Activated CD4-positive, alpha-beta T cell treated with anti-CD3 and anti-CD28 coated beads, Interleukin-2, amount 10 ng/mL, durations not matched to agents 7 days and 5 days (primary cell): Measurements from ENCODE around the gene NPR1. TPM values are rescaled to one million over a fixed set of nuclear protein-coding genes. Genes with fewer than 3 reads are reported as not detected.
A peak's percentile ranks its signal among the peaks of the same experiment; 100 is the strongest.
"Not testable (repeated sequence)": the region's sequence is repeated elsewhere in the genome, so short reads cannot be mapped to it uniquely, and the experiment has no call there.

ENCODE experiments used
- CTCF ChIA-PET: fragments of 350-600 bp; sonication (Branson Sonifier 250); formaldehyde crosslinking; loops from one replicate; lab custom pipeline; 2021; ENCODE audit warnings: antibody characterized with exemption; lab: Charles Lee
- POLR2A ChIA-PET: fragments of 350-600 bp; sonication (Branson Sonifier 250); formaldehyde crosslinking; loops from one replicate; lab custom pipeline; 2021; ENCODE audit warnings: antibody characterized with exemption; lab: Charles Lee
- DNase-seq: peaks from one replicate; pipeline ENCODE4 v3.0.0-alpha.2; 2020
- H3K27ac Mint-ChIP-seq: one replicate; pipeline ENCODE4 v1.8.0; 2021; ENCODE audit warnings: mild to moderate bottlenecking, moderate library complexity, mixed read lengths
- H3K27me3 Mint-ChIP-seq: one replicate; pipeline ENCODE4 v1.8.0; 2021; ENCODE audit warnings: mixed read lengths
- H3K36me3 Mint-ChIP-seq: one replicate; pipeline ENCODE4 v1.8.0; 2021; ENCODE audit warnings: low read depth, mixed read lengths
- H3K4me1 Mint-ChIP-seq: one replicate; pipeline ENCODE4 v1.8.0; 2021; ENCODE audit warnings: mixed read lengths
- H3K4me3 Mint-ChIP-seq: one replicate; pipeline ENCODE4 v1.8.0; 2021; ENCODE audit warnings: mild to moderate bottlenecking, moderate library complexity, mixed read lengths
- H3K9me3 Mint-ChIP-seq: one replicate; pipeline ENCODE4 v1.8.0; 2021; ENCODE audit warnings: mixed read lengths
- total RNA-seq, 2 experiments: library from RNA; stranded (reverse); gene quantifications; one replicate each; pipeline ENCODE4 v1.2.3, GENCODE V29; 2021

NPR1 gene
- total RNA-seq, 2 experiments from 2014 or later = not detected

GRCh38 chr1:153640213-153640612 is 38.3 kb upstream of the NPR1 start:
- H3K4me3 Mint-ChIP-seq, H3K27me3 Mint-ChIP-seq, DNase-seq, H3K27ac Mint-ChIP-seq, POLR2A ChIA-PET, H3K9me3 Mint-ChIP-seq: not testable (repeated sequence)
- Mint-ChIP-seq H3K36me3 (peaks cover 79% of the 10 kb centered on the region), H3K4me1 (peaks cover 45% of the 10 kb centered on the region)
- CTCF ChIA-PET = interaction anchor here (0.6 to 2.7 kb wide), 3 partner anchors 12 to 37 kb away, joined by 3 to 7 read pairs (median 5); partner anchors contain the start of gene S100A13

DNA sequence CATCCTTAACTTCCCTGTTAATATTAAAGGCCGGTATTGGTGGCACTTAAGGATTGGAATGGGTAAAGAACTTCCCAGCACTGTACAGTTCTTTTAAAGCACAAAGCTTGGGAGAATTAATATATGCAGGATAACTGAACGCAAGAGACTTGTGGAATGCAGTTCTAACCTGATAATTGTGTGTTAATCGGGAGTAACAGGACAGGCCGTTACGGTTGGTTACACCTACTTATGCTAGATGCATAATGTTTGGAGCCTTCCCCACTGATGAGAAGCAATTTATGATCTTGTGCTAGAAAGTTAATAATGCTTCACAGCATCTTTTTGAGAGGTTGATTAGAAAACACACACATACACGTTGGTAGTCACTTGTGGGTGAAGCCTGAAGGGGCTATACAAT is 37.6 kb upstream of the NPR1 start:
- Mint-ChIP-seq H3K4me3 (no peak overlapping the region), H3K27ac (no peak overlapping the region), H3K36me3 (peaks cover 83% of the 10 kb centered on the region), H3K9me3 (no peaks in the 10 kb centered on the region), H3K4me1 (peaks cover 48% of the 10 kb centered on the region), H3K27me3 (no peaks in the 10 kb centered on the region)
- no peak for DNase-seq
- CTCF ChIA-PET = interaction anchor here (1.1 to 2.7 kb wide), 2 partner anchors 11 to 130 kb away, joined by 6 to 7 read pairs; no protein-coding TSS in a partner anchor
- POLR2A ChIA-PET = no interaction called here

DNA sequence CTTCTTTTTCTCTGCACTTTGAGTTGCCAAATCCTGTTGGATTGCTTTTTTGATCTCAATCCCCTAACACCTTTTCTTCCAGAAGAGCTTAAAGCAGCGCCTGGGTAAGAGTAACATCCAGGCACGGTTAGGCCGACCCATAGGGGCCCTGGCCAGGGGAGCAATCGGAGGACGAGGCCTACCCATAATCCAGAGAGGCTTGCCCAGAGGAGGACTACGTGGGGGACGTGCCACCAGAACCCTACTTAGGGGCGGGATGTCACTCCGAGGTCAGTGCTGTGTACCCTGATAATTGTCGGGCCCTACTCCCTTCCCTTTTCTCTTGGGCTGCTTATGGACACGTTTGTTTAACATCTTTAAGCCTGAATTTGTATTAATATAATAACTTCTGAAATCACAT is 36.3 kb upstream of the NPR1 start:
- Mint-ChIP-seq H3K4me3 (no peak overlapping the region), H3K4me1 (peaks cover 49% of the 10 kb centered on the region), H3K27me3 (no peaks in the 10 kb centered on the region), H3K27ac (no peak overlapping the region), H3K9me3 (no peaks in the 10 kb centered on the region), H3K36me3 (peaks cover 83% of the 10 kb centered on the region)
- no peak for DNase-seq
- ChIA-PET POLR2A (no interaction called here), CTCF (interaction anchor here (1.1 kb wide), 1 partner anchor 131 kb away, joined by 6 read pairs; no protein-coding TSS in a partner anchor)

- H3K4me1 Mint-ChIP-seq = peaks cover 50% of the 10 kb centered on the region
- H3K27me3 Mint-ChIP-seq = no peaks in the 10 kb centered on the region
- no peak for DNase-seq
- H3K27ac Mint-ChIP-seq = no peak overlapping the region
- H3K36me3 Mint-ChIP-seq = peaks cover 82% of the 10 kb centered on the region
- ChIA-PET CTCF (interaction anchor here (1.2 to 2.1 kb wide), 5 partner anchors 9 to 111 kb away, joined by 3 to 8 read pairs (median 5); partner anchors contain the start of genes CHTOP and S100A1), POLR2A (interaction anchor here (1.8 kb wide), 1 partner anchor 9 kb away, joined by 5 read pairs; the partner anchor contains the start of gene CHTOP)
- no peaks in the 10 kb centered on the region for H3K9me3 Mint-ChIP-seq
- H3K4me3 Mint-ChIP-seq = no peak overlapping the region
Observed at GRCh38 chr1:153643100-153643499, 35.4 kb upstream of the NPR1 start.

DNA sequence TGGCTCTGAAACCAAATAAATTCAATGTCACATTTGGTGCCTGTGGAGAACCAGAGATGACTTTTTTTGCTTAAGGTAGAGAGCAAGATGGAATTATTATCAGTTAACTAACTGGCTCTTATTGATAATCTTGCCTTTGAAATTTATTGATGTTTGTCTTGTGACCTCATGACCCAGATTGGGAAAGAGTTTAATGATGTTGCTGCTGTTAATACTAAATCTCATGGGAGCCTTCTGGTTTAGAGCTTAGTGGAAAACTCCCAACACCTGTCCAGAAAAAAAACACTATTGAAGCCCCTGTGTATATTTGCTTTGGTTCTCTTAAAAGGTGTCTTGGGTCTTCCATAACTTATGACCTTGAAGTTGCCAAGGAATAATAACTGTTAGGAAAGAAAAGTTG is 34.7 kb upstream of the NPR1 start:
- Mint-ChIP-seq H3K36me3 (peaks cover 76% of the 10 kb centered on the region), H3K27me3 (no peaks in the 10 kb centered on the region), H3K27ac (no peak overlapping the region), H3K4me3 (no peak overlapping the region), H3K9me3 (no peaks in the 10 kb centered on the region), H3K4me1 (peaks cover 53% of the 10 kb centered on the region)
- ChIA-PET CTCF (interaction anchor here (0.5 to 2.1 kb wide), 6 partner anchors 9 to 499 kb away, joined by 3 to 8 read pairs (median 4); partner anchors contain the start of genes CHTOP and S100A1), POLR2A (interaction anchor here (1.8 kb wide), 1 partner anchor 10 kb away, joined by 5 read pairs; the partner anchor contains the start of gene CHTOP)
- no peak for DNase-seq

DNA sequence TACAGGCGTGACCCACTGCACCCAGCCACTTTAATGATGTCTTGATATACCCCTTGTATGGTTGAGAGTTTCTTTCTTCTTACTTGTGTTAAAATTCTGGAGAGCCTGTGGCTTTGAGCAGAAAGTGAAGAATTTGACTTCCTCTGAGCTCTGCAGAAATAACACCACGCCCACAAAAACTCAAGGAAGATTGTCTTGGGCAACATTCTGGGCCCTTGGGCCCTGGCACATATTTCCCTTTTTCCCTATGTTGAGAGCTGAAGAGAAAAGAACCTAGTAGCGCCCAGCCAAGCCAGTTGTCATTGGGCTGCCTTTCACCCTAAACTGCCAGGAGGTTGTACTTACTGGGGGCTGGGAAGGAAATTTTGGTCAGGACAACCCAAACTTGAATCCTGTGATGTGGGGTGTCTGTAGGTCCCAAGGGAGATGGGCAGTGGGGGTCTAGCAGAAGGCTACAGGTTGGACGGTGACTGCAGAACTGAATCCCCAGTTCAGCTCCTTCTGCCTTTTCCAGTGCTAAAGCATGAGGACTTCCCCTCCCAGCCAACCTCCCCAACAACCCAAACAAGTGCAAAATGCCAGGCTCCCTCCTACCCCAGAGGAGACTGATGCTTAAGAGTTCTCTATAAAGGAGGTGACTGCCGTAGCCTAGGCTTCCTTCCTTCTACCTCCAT is 31.7 kb upstream of the NPR1 start:
- Mint-ChIP-seq H3K9me3 (no peaks in the 10 kb centered on the region), H3K36me3 (peaks cover 58% of the 10 kb centered on the region), H3K27ac (peak overlapping the region; percentile 43), H3K4me3 (no peak overlapping the region), H3K27me3 (no peaks in the 10 kb centered on the region), H3K4me1 (peaks cover 61% of the 10 kb centered on the region)
- DNase-seq = no peak
- ChIA-PET POLR2A (no interaction called here), CTCF (interaction anchor here (1.0 to 2.3 kb wide), 2 partner anchors 10 to 11 kb away, joined by 3 to 6 read pairs; no protein-coding TSS in a partner anchor)

DNA sequence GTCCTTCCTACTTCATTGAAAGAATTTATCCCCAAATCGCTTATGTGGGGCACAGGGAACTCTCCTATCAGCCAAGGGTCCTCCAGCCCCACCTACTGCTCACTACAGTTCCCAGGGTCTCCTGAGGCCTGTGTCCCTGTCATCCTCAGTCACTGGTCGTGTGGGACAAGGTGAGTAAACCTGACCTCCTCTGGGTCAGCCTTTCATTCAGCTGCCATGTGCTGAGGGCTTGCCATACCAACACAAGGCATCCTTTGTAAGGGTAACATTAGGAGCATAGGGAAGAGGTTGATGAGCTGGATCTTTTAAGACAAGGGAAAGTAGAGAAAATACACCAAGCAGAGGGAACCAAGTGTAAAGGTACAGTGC is 31.2 kb upstream of the NPR1 start:
- Mint-ChIP-seq H3K4me3 (no peak overlapping the region), H3K4me1 (peaks cover 59% of the 10 kb centered on the region), H3K9me3 (no peaks in the 10 kb centered on the region), H3K36me3 (peaks cover 52% of the 10 kb centered on the region), H3K27me3 (no peaks in the 10 kb centered on the region), H3K27ac (no peak overlapping the region)
- CTCF ChIA-PET = interaction anchor here (1.0 to 2.3 kb wide), 2 partner anchors 9 to 12 kb away, joined by 3 to 6 read pairs; no protein-coding TSS in a partner anchor
- POLR2A ChIA-PET = interaction anchor here (0.6 to 1.9 kb wide), 2 partner anchors 14 to 258 kb away, joined by 3 to 7 read pairs; partner anchors contain the start of gene CHTOP
- no peak for DNase-seq

GRCh38 chr1:153648000-153648643 is 30.4 kb upstream of the NPR1 start:
- Mint-ChIP-seq H3K4me1 (peaks cover 59% of the 10 kb centered on the region), H3K27me3 (no peaks in the 10 kb centered on the region), H3K9me3 (no peaks in the 10 kb centered on the region), H3K36me3 (peaks cover 45% of the 10 kb centered on the region), H3K4me3 (no peak overlapping the region), H3K27ac (peak overlapping the region; percentile 54)
- CTCF ChIA-PET = interaction anchor here (0.7 to 2.3 kb wide), 6 partner anchors 8 to 139 kb away, joined by 3 to 6 read pairs (median 4); partner anchors contain the start of gene S100A13
- POLR2A ChIA-PET = interaction anchor here (0.6 to 1.9 kb wide), 2 partner anchors 14 to 257 kb away, joined by 3 to 7 read pairs; partner anchors contain the start of gene CHTOP
- no peak for DNase-seq

DNA sequence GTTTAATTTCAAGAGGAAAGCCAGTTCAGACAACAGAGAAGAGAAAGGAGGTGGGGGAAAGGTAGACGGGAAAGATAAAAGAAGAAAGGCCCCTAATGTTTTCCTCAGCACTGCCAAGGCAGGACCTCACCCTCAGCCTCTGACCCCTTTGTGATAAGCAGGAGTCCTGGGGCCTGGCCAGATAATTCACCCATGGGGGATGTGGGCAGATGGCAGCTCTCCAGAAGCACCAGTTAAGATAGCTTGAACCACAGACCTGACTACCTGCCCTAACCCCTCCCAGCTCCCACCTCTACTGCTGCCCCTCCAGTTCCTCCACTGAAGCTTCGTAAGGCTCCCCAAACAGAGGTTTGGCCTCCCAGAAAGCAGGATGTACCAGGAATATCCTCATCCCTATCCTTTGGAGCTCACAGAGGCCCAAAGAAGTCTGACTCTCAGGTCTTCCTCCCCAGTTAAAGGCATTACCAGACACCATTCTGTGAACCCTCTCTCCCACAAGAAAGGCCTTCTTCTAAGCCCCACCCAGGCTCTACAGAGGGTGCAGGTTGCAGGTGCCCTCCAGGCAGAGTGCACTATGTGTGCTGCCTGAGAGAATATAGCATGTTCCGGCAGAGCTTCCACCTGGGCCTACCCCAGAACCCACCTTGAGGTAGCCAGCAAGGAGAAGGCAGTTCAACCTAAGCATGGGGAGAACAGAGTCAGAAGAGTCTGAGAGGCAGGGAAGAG is 29.2 kb upstream of the NPR1 start:
- DNase-seq = peak; percentile 53
- Mint-ChIP-seq H3K27me3 (no peaks in the 10 kb centered on the region), H3K9me3 (no peaks in the 10 kb centered on the region), H3K4me3 (peak overlapping the region; percentile 20), H3K4me1 (peaks cover 50% of the 10 kb centered on the region), H3K27ac (peak overlapping the region; percentile 91), H3K36me3 (peaks cover 33% of the 10 kb centered on the region)
- ChIA-PET CTCF (interaction anchor here (0.8 to 1.2 kb wide), 3 partner anchors 14 to 140 kb away, joined by 3 to 4 read pairs (median 3); partner anchors contain the start of gene S100A13), POLR2A (interaction anchor here (1.9 kb wide), 1 partner anchor 16 kb away, joined by 7 read pairs; the partner anchor contains the start of gene CHTOP)

- peak overlapping the region; percentile 8 for H3K4me3 Mint-ChIP-seq
- POLR2A ChIA-PET = no interaction called here
- peaks cover 27% of the 10 kb centered on the region for H3K36me3 Mint-ChIP-seq
- H3K9me3 Mint-ChIP-seq = no peaks in the 10 kb centered on the region
- H3K4me1 Mint-ChIP-seq = peaks cover 47% of the 10 kb centered on the region
- CTCF ChIA-PET = interaction anchor here (0.5 to 1.2 kb wide), 3 partner anchors 14 to 177 kb away, joined by 3 read pairs; partner anchors contain the start of gene S100A13
- H3K27ac Mint-ChIP-seq = peak overlapping the region; percentile 91
- no peak for DNase-seq
- no peaks in the 10 kb centered on the region for H3K27me3 Mint-ChIP-seq
Observed at GRCh38 chr1:153649863-153650235, 28.6 kb upstream of the NPR1 start.

- no peaks in the 10 kb centered on the region for H3K9me3 Mint-ChIP-seq
- H3K27ac Mint-ChIP-seq = no peak overlapping the region
- no peaks in the 10 kb centered on the region for H3K27me3 Mint-ChIP-seq
- POLR2A ChIA-PET = no interaction called here
- CTCF ChIA-PET = interaction anchor here (1.0 to 1.3 kb wide), 4 partner anchors 12 to 26 kb away, joined by 3 to 7 read pairs (median 4); partner anchors contain the start of genes S100A1 and S100A13
- peaks cover 8% of the 10 kb centered on the region for H3K36me3 Mint-ChIP-seq
- DNase-seq = no peak
- H3K4me1 Mint-ChIP-seq = peaks cover 30% of the 10 kb centered on the region
- no peak overlapping the region for H3K4me3 Mint-ChIP-seq
Observed at GRCh38 chr1:153651771-153652170, 26.7 kb upstream of the NPR1 start.
